SU-DHL-6 (cell line): ENCODE measurements around the gene SP2.

Experiments used
- H2AFZ ChIP-seq: fragments of 200-600 bp; sonication (generic); 2 replicates; pipeline ENCODE4 v1.6.1; 2014; ENCODE audit warnings: low read depth, mild to moderate bottlenecking, moderate library complexity, mixed read lengths, antibody characterized with exemption, low read length; ENCODE audit not compliant: severe bottlenecking
- H3F3A ChIP-seq: fragments of 200-600 bp; shearing (Covaris generic); 2 replicates; pipeline ENCODE4 v1.6.0; 2016; ENCODE audit warnings: antibody characterized with exemption, mild to moderate bottlenecking; ENCODE audit not compliant: insufficient read depth
- H3K27ac ChIP-seq: fragments of 200-600 bp; sonication (generic); 2 replicates; pipeline ENCODE4 v1.5.1; 2016; ENCODE audit warnings: low read depth, mild to moderate bottlenecking, low read length, moderate library complexity, mixed read lengths
- H3K27me3 ChIP-seq: fragments of 200-600 bp; sonication (generic), shearing (Covaris generic); 2 replicates; pipeline ENCODE4 v1.6.0; 2014; ENCODE audit warnings: mild to moderate bottlenecking, low read length
- H3K36me3 ChIP-seq: fragments of 200-600 bp; sonication (generic); 2 replicates; pipeline ENCODE4 v1.6.1; 2014; ENCODE audit warnings: mild to moderate bottlenecking, low read length, mixed read lengths
- H3K4me2 ChIP-seq: fragments of 300-600, 200-600 bp; shearing (Covaris generic), sonication (generic); 2 replicates; pipeline ENCODE4 v1.6.0; 2014; ENCODE audit warnings: low read length, low read depth, mild to moderate bottlenecking; ENCODE audit not compliant: poor library complexity, severe bottlenecking
- H3K4me3 ChIP-seq: fragments of 200-600 bp; sonication (generic); 2 replicates; pipeline ENCODE4 v1.5.1; 2014; ENCODE audit warnings: antibody characterized with exemption, low read length, mild to moderate bottlenecking, mixed read lengths; ENCODE audit not compliant: insufficient read depth, poor library complexity, severe bottlenecking
- H3K79me2 ChIP-seq: fragments of 200-600 bp; sonication (generic); 2 replicates; pipeline ENCODE4 v1.6.1; 2014; ENCODE audit warnings: mild to moderate bottlenecking, low read length, moderate library complexity; ENCODE audit not compliant: insufficient read depth
- H3K9ac ChIP-seq: fragments of 200-600 bp; sonication (generic); 2 replicates; pipeline ENCODE4 v1.7.0; 2014; ENCODE audit warnings: mild to moderate bottlenecking, low read length
- H3K9me2 ChIP-seq: fragments of 200-600 bp; sonication (generic); replicated peaks from 2 replicates; pipeline ENCODE4 v1.6.1; 2014; ENCODE audit warnings: low read length; ENCODE audit not compliant: insufficient read depth
- H3K9me3 ChIP-seq: fragments of 200-600 bp; sonication (generic); 2 replicates; pipeline ENCODE4 v1.6.1; 2014; ENCODE audit warnings: low read length, mixed read lengths; ENCODE audit not compliant: insufficient read depth
- H4K20me1 ChIP-seq: fragments of 200-600 bp; sonication (generic); 2 replicates; pipeline ENCODE4 v1.6.1; 2014; ENCODE audit warnings: low read depth, mild to moderate bottlenecking, antibody characterized with exemption, low read length, moderate library complexity, mixed read lengths
- CTCF ChIP-seq: fragments of 200-600 bp; sonication (generic); IDR thresholded peaks from one replicate; pipeline ENCODE4 v1.5.1; 2017; ENCODE audit warnings: antibody characterized with exemption, mild to moderate bottlenecking, low read length, moderate library complexity; ENCODE audit not compliant: insufficient read depth, poor library complexity, severe bottlenecking
- EZH2phosphoT487 ChIP-seq: fragments of 200-600 bp; sonication (generic), shearing (Covaris generic); conservative IDR thresholded peaks from 2 replicates; pipeline ENCODE4 v1.6.1; 2018; ENCODE audit warnings: mild to moderate bottlenecking, antibody characterized with exemption, low read length, moderate library complexity, mixed read lengths

SP2 gene

GRCh38 chr17:47895856-47896671 is at the start of gene SP2:
TSS of gene SP2 (plus strand) at chr17:47896236. CDS start at chr17:47896287, 51 bp downstream.
- Histone ChIP-seq H4K20me1 (no peaks in the 10 kb centered on the region), H3K27me3 (no peaks in the 10 kb centered on the region), H3K36me3 (no peaks in the 10 kb centered on the region), H3K9me2 (no peaks in the 10 kb centered on the region), H3K4me3 (peak within 1 kb of the TSS; percentile 90), H3K4me2 (peak within 1 kb of the TSS; percentile 73), H3K9me3 (no peaks in the 10 kb centered on the region), H3K27ac (peak within 1 kb of the TSS; percentile 82), H3K9ac (peak within 1 kb of the TSS; percentile 91), H3K79me2 (peaks cover 27% of the 10 kb centered on the region), H2AFZ (peak within 1 kb of the TSS; percentile 75), H3F3A (no peaks in the 10 kb centered on the region)
- TF ChIP-seq CTCF (no peak), EZH2phosphoT487 (no peak)

- H3K27me3 ChIP-seq: no peaks in the 10 kb centered on the region
- H3K4me2 ChIP-seq: no peak overlapping the region
- no peaks in the 10 kb centered on the region for H3K9me2 ChIP-seq
- no peak overlapping the region for H3K4me3 ChIP-seq
- no peaks in the 10 kb centered on the region for H3K79me2 ChIP-seq
- no peak overlapping the region for H3K27ac ChIP-seq
- no peak overlapping the region for H3K9ac ChIP-seq
- TF ChIP-seq EZH2phosphoT487 (no peak), CTCF (no peak)
- no peaks in the 10 kb centered on the region for H4K20me1 ChIP-seq
- no peaks in the 10 kb centered on the region for H3K9me3 ChIP-seq
- H2AFZ ChIP-seq: no peak overlapping the region
- no peaks in the 10 kb centered on the region for H3K36me3 ChIP-seq
- H3F3A ChIP-seq: no peaks in the 10 kb centered on the region
Observed at GRCh38 chr17:47846716-47847340, 49.2 kb upstream of the SP2 start.

GRCh38 chr17:47847341-47848197 is 48.5 kb upstream of the SP2 start:
- H3K4me3 ChIP-seq: no peak overlapping the region
- no peak overlapping the region for H3K9ac ChIP-seq
- H3K4me2 ChIP-seq: no peak overlapping the region
- H3K27ac ChIP-seq: no peak overlapping the region
- H3K9me2 ChIP-seq: no peaks in the 10 kb centered on the region
- TF ChIP-seq CTCF: no peak
- no peak for TF ChIP-seq EZH2phosphoT487
- no peaks in the 10 kb centered on the region for H4K20me1 ChIP-seq
- H3K79me2 ChIP-seq: no peaks in the 10 kb centered on the region
- no peaks in the 10 kb centered on the region for H3K36me3 ChIP-seq
- no peaks in the 10 kb centered on the region for H3K9me3 ChIP-seq
- H3F3A ChIP-seq: no peaks in the 10 kb centered on the region
- H2AFZ ChIP-seq: no peak overlapping the region
- no peaks in the 10 kb centered on the region for H3K27me3 ChIP-seq
